NOMO-1 treated with dmso at 0.1 percent for 144 hours (cell line): Measurements from ENCODE around the gene ITGA5.

Experiments used
- DNase-seq: peaks from one replicate; lab custom pipeline; 2025; ENCODE audit not compliant: unreplicated experiment; lab: John Stamatoyannopoulos, UW

Gene ITGA5

GRCh38 chr12:54419088-54419887, at the start of gene ITGA5:
TSS of gene ITGA5 (minus strand) at chr12:54419266. CDS start at chr12:54419198, 68 bp downstream.
- no peak for DNase-seq

GRCh38 chr12:54465857-54466523, 46.9 kb upstream of the ITGA5 start:
- no peak for DNase-seq

DNA sequence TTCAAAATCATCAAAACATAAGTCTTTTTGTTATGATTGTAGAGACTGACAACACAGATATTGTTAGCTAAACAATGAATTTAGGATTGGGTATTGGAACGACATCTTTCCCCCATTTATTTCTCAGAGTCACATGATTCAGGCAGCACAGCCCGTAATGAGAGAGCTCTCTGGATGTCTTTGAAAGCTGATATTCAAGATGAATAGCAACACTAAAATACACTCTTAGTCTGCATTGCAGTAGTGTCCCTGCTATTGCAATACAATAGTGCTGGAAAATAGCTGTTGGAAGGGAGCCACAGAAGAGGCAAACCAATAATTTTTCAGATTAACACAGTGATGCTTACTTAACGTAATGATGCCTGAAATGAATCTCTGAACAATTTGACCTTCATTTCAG, 44.4 kb upstream of the ITGA5 start:
- no peak for DNase-seq

DNA sequence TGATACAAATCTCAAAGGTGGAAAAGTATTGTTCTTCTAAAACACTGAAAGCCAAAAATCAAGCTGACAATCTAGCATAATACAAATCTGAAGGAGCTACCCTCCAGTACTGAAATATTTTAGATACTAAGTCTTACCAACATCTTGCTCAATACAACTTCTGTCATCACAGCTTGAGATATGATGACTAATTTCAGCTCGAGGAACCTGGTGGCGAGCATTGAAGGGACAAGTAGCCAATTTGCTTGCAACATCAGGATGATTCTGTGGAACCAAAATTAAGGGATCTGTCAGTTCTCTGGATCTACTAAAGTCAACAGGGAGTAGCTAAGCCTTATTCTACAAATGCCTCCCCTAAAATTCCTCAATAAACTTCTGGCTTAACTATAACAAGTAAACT, 44.0 kb upstream of the ITGA5 start:
- DNase-seq, result peak; percentile 78

- DNase-seq, result no peak
Observed at GRCh38 chr12:54460317-54460923, 41.4 kb upstream of the ITGA5 start.

DNA sequence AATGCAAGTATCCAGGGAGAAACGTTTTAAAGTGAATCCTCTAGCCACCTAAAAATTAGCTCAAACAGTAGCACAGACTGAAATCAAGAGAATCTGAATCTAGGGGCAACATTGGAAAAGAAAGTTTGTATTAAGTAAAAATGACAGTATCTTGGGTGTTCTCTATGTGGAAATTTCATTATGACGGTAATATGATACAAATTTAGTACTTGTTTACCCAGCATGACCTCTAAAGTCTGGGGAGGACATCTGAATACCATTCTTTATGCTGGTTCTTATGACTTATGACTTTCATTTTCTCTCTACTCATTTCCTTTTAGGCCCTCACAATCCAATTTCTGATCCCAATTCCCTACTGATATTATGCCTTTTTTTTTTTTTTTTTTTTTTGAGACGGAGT, 40.3 kb upstream of the ITGA5 start:
- no peak for DNase-seq

- DNase-seq, result no peak
Observed at GRCh38 chr12:54455760-54456469, 36.8 kb upstream of the ITGA5 start.

DNA sequence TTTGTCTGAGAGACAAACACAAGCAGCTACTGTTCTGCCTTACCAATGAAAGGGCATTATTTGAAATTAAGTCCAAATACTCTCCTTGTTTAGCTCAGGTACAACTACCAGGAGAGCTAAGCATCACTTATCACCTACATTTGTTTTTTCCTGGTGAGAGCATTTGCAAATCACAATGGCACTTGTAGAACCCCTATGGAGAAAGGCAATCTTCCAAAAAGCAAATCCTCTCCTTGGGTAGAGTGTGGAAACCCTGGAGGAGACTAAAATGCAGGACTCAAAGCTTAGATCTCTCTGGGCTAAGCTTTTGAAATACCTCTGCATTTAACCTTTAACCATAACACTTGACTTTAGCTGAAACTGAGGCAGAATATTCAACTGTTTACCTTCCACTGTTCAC, 33.6 kb upstream of the ITGA5 start:
- DNase-seq, result no peak

GRCh38 chr12:54448344-54448743, 29.3 kb upstream of the ITGA5 start:
- DNase-seq, result peak; percentile 87

- DNase-seq, result no peak
Observed at GRCh38 chr12:54447917-54448316, 28.9 kb upstream of the ITGA5 start.

DNA sequence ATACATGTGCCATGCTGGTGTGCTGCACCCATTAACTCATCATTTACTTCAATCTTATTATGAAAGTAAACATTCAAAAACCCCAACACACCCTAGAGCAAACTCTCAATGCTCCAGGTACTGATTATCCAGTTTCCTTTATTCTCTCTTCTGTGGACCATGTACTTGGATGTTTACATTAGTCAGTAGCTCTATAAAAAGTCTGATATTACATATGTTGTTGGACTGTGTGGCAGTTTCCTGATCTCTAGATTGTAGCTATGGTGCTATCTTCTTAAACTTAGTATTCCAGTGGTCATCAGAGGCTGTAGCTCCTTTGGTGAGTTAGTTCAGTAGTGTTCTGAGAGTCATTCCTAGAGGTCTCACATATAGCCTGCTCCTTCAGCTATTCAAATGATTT, 25.1 kb upstream of the ITGA5 start:
- DNase-seq, result no peak

DNA sequence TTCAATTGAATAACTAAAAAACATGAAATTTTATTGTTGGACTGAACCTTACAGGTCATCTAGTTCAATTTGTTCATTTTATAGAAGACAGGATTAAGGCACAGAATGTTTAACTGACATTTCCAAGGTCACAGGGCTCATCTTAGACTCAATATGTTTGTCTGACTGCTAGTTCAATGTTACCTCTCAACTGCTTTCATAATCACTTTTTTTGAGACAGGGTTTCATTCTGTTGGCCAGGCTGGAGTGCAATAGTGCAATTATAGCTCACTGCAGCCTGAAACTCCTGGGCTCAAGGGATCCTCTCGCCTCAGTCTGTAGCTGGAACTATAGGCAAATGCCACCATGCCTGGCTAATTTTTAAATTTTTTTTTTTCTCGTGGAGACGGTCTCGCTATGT, 24.4 kb upstream of the ITGA5 start:
- peak; percentile 7 for DNase-seq

- peak; percentile 39 for DNase-seq
Observed at GRCh38 chr12:54442961-54443360, 23.9 kb upstream of the ITGA5 start.

DNA sequence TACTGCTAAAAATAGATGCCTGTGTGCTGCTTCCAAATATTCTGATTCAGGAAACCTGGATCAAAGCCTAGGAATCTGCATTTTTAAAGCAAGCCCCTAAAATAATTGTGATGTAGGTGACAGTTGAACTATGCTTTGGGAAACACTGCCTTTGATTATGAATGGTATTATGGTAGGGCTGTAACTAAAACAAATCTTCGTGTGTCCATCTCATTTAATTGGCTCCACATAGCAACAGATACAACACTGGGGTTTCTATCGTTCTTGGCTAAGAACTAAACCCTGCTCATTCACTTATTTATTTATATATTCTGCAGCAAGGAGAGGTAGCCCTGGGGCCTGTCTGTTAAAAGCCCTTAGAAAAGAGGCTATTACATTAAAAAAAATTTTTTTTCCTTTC, 23.0 kb upstream of the ITGA5 start:
- no peak for DNase-seq

- DNase-seq, result peak; percentile 32
Observed at GRCh38 chr12:54439521-54440255, 20.6 kb upstream of the ITGA5 start.

GRCh38 chr12:54439096-54439495, 20.0 kb upstream of the ITGA5 start:
- no peak for DNase-seq

GRCh38 chr12:54438517-54438916, 19.5 kb upstream of the ITGA5 start:
- DNase-seq, result no peak

DNA sequence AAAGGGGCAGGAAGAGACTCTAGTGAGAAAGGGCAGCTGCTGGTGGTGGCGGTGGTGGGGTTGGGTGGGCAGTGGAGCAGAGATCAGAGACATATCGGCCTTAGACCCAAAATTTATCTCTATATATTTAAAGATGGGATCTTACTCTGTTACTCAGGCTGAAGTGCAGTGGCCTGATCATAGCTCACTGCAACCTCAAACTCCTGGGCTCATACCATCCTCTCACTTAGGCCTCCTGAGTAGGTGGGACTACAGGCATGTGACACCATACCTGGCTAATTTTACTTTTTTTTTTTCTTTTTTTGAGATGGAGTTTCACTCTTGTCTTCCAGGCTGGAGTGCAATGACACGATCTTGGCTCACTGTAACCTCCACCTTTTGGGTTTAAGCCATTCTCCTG, 18.6 kb upstream of the ITGA5 start:
- DNase-seq, result no peak

DNA sequence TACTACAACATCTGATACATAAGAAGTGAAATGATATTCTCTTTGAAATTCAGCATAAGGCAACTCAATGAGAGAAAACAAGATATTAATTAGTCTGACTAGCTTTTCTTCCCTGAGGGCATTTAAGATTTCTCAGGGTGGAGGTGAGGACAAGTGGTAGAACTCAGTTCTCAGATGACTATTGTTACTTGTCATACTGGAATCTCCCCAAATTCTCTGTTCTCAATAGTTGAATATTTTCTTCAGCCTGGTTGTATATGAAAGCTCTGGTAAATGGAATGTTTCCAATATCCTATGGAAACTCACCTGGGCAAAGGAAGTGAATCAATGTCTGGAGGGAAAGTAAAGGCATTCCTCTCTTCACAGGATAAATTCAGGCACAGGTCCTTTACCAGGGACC, 18.2 kb upstream of the ITGA5 start:
- DNase-seq, result no peak

DNA sequence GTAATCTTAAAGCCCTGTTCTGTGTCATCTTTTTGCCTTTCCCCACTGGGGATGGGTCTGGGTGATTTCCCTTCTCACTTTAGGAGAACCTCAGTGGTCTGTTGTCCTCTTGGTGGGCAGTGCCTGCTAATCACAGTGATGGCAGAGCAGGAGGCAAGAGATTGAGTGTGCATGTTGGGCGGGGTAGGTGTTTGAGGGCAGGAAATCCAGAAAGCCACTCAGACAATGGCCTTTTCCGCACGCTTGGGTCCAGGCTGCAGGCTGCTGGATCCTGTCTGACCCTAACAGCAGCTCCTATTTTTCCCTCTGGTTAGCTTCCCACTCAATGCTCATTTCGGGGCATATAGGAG, 13.7 kb upstream of the ITGA5 start:
- no peak for DNase-seq
